ENCODE measurements around the gene DCST1. TPM values are rescaled to one million over a fixed set of nuclear protein-coding genes. Genes with fewer than 3 reads are reported as not detected.

Gene DCST1
- total RNA-seq, 1 donor from 2014 or later = not detected

- Histone ChIP-seq H3K36me3 (ENCODE audit: control insufficient read depth, insufficient read depth, low read length) (peaks cover 3% of the 10 kb centered on the region), H3K27me3 (ENCODE audit: control insufficient read depth, insufficient read depth, low read length) (peaks cover 9% of the 10 kb centered on the region), H3K4me3 (ENCODE audit: low read depth, low read length) (peak overlapping the region; percentile 67)
- FAIRE-seq (no peak), DNase-seq (ENCODE audit: low read depth) (peak; percentile 82)
- TF ChIP-seq CTCF (IDR thresholded peaks at IDR 0.05; ENCODE audit: insufficient read depth, low read length, severe bottlenecking) = peak; percentile 89
These were observed 51.3 kb downstream of the DCST1 start for GRCh38 chr1:155084722-155085503.

GRCh38 chr1:155085504-155086127, 52.0 kb downstream of the DCST1 start:
- TF ChIP-seq CTCF (IDR thresholded peaks at IDR 0.05; ENCODE audit: insufficient read depth, low read length, severe bottlenecking) = no peak
- peaks cover 3% of the 10 kb centered on the region for H3K36me3 ChIP-seq (ENCODE audit: control insufficient read depth, insufficient read depth, low read length)
- H3K4me3 ChIP-seq (ENCODE audit: low read depth, low read length) = peak overlapping the region; percentile 67
- peaks cover 7% of the 10 kb centered on the region for H3K27me3 ChIP-seq (ENCODE audit: control insufficient read depth, insufficient read depth, low read length)
- DNase-seq (ENCODE audit: low read depth) = peak; percentile 73
- no peak for FAIRE-seq

- Histone ChIP-seq H3K4me3 (ENCODE audit: low read depth, low read length) (peak overlapping the region; percentile 67), H3K36me3 (ENCODE audit: control insufficient read depth, insufficient read depth, low read length) (peaks cover 3% of the 10 kb centered on the region), H3K27me3 (ENCODE audit: control insufficient read depth, insufficient read depth, low read length) (peaks cover 4% of the 10 kb centered on the region)
- DNase-seq (ENCODE audit: low read depth) (no peak), FAIRE-seq (no peak)
- TF ChIP-seq CTCF (IDR thresholded peaks at IDR 0.05; ENCODE audit: insufficient read depth, low read length, severe bottlenecking) = peak; percentile 97
These were observed 52.6 kb downstream of the DCST1 start for GRCh38 chr1:155086128-155086741.

- DNase-seq (ENCODE audit: low read depth) (no peak), FAIRE-seq (no peak)
- Histone ChIP-seq H3K36me3 (ENCODE audit: control insufficient read depth, insufficient read depth, low read length) (peaks cover 3% of the 10 kb centered on the region), H3K27me3 (ENCODE audit: control insufficient read depth, insufficient read depth, low read length) (peaks cover under 1% of the 10 kb centered on the region), H3K4me3 (ENCODE audit: low read depth, low read length) (no peak overlapping the region)
- TF ChIP-seq CTCF (IDR thresholded peaks at IDR 0.05; ENCODE audit: insufficient read depth, low read length, severe bottlenecking) = peak; percentile 3
These were observed 53.4 kb downstream of the DCST1 start for GRCh38 chr1:155086856-155087535.

- FAIRE-seq (no peak), DNase-seq (ENCODE audit: low read depth) (peak; percentile 40)
- Histone ChIP-seq H3K4me3 (ENCODE audit: low read depth, low read length) (no peak overlapping the region), H3K27me3 (ENCODE audit: control insufficient read depth, insufficient read depth, low read length) (peaks cover 2% of the 10 kb centered on the region), H3K36me3 (ENCODE audit: control insufficient read depth, insufficient read depth, low read length) (peaks cover 3% of the 10 kb centered on the region)
- TF ChIP-seq CTCF (IDR thresholded peaks at IDR 0.05; ENCODE audit: insufficient read depth, low read length, severe bottlenecking) = peak; percentile 98
These were observed 57.7 kb downstream of the DCST1 start for GRCh38 chr1:155091071-155092051.
